ENCODE measurements around the gene DEK.

DEK gene

DNA sequence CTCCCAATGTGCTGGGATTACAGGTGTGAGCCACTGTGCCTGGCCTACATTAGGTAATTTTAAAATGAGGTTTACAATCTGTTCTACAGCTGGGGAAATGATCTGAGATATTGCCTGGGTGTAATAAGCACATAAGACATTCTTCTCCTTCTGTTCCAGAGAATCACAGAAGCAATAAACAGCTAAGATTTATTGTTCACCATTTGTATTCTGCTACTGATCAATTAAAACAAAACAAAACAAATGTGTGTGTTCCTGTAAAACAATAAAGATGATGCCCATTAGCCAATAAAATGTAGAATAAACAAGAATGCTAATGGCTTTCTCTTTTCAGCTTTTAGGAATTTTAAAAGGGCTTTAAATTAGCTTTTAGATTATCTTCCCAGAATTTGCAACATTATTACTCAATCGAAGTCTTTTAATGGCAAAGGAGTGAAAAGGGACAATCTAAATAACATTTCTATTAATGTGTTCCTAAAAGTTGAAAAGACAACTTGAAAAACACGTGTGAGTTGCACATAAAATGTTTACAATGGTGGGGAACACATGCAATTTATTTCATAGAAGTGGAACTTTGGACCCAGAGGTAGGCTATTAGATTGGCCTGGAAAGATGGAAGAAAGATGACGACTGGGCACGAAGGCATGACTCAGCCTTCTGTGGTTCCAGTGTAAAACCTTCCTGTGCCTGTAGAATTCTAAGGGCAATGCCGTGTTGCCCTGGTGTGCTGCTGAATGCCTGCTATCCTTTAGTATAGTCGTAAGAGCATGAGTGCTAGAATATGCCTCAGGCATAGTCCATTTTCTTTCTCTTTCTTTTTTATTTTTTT lies 29.0 kb upstream of the DEK start:
- H3K27me3 ChIP-seq (ENCODE audit: insufficient read depth, poor library complexity, severe bottlenecking), result no peaks in the 10 kb centered on the region
- TF ChIP-seq, protein P1, sequence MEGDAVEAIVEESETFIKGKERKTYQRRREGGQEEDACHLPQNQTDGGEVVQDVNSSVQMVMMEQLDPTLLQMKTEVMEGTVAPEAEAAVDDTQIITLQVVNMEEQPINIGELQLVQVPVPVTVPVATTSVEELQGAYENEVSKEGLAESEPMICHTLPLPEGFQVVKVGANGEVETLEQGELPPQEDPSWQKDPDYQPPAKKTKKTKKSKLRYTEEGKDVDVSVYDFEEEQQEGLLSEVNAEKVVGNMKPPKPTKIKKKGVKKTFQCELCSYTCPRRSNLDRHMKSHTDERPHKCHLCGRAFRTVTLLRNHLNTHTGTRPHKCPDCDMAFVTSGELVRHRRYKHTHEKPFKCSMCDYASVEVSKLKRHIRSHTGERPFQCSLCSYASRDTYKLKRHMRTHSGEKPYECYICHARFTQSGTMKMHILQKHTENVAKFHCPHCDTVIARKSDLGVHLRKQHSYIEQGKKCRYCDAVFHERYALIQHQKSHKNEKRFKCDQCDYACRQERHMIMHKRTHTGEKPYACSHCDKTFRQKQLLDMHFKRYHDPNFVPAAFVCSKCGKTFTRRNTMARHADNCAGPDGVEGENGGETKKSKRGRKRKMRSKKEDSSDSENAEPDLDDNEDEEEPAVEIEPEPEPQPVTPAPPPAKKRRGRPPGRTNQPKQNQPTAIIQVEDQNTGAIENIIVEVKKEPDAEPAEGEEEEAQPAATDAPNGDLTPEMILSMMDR (IDR thresholded peaks at IDR 0.05; ENCODE audit: insufficient read depth, low read length), result no peak
- TF ChIP-seq, protein P2, sequence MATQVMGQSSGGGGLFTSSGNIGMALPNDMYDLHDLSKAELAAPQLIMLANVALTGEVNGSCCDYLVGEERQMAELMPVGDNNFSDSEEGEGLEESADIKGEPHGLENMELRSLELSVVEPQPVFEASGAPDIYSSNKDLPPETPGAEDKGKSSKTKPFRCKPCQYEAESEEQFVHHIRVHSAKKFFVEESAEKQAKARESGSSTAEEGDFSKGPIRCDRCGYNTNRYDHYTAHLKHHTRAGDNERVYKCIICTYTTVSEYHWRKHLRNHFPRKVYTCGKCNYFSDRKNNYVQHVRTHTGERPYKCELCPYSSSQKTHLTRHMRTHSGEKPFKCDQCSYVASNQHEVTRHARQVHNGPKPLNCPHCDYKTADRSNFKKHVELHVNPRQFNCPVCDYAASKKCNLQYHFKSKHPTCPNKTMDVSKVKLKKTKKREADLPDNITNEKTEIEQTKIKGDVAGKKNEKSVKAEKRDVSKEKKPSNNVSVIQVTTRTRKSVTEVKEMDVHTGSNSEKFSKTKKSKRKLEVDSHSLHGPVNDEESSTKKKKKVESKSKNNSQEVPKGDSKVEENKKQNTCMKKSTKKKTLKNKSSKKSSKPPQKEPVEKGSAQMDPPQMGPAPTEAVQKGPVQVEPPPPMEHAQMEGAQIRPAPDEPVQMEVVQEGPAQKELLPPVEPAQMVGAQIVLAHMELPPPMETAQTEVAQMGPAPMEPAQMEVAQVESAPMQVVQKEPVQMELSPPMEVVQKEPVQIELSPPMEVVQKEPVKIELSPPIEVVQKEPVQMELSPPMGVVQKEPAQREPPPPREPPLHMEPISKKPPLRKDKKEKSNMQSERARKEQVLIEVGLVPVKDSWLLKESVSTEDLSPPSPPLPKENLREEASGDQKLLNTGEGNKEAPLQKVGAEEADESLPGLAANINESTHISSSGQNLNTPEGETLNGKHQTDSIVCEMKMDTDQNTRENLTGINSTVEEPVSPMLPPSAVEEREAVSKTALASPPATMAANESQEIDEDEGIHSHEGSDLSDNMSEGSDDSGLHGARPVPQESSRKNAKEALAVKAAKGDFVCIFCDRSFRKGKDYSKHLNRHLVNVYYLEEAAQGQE (IDR thresholded peaks at IDR 0.05; ENCODE audit: insufficient replicate concordance, low read depth), result no peak
- DNase-seq (ENCODE audit: low read depth in 1 of 2, low spot score in 1 of 2), result no peak
- no peak overlapping the region for H3K4me3 ChIP-seq (replicated peaks; ENCODE audit: insufficient read depth, low read length)
- H3K27ac ChIP-seq (replicated peaks), result no peak overlapping the region

DNA sequence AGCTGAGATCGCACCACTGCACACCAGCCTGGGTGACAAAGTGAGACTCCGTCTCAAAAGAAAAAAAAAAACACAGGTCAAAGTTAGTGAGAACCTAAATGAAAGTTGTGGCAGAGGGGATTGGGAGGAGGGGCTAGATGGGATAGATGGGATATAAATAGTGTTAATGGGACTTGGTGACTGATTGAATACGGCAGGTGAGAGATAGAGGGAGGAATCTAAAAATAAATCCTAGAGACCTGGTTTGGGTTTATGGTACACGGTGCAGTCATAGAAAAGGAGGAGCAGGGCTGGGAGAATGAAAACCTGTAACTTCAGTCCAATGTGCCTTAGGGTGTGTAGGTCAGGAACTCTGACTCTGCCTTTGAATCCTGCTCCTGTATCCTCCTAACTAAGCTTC lies 25.0 kb upstream of the DEK start:
- DNase-seq (ENCODE audit: low read depth in 1 of 2, low spot score in 1 of 2), result no peak
- no peaks in the 10 kb centered on the region for H3K27me3 ChIP-seq (ENCODE audit: insufficient read depth, poor library complexity, severe bottlenecking)
- no peak overlapping the region for H3K27ac ChIP-seq (replicated peaks)
- TF ChIP-seq, protein P1 (IDR thresholded peaks at IDR 0.05; ENCODE audit: insufficient read depth, low read length), result no peak
- TF ChIP-seq, protein P2 (IDR thresholded peaks at IDR 0.05; ENCODE audit: insufficient replicate concordance, low read depth), result no peak
- TF ChIP-seq GABPA (IDR thresholded peaks at IDR 0.05; ENCODE audit: low read depth), result no peak
- TF ChIP-seq POLR2AphosphoS5 (IDR thresholded peaks at IDR 0.05; ENCODE audit: low read depth), result no peak
- TF ChIP-seq SPI1 (IDR thresholded peaks at IDR 0.05; ENCODE audit: borderline replicate concordance, low read depth), result no peak
- H3K4me3 ChIP-seq (replicated peaks; ENCODE audit: insufficient read depth, low read length), result no peak overlapping the region

DNA sequence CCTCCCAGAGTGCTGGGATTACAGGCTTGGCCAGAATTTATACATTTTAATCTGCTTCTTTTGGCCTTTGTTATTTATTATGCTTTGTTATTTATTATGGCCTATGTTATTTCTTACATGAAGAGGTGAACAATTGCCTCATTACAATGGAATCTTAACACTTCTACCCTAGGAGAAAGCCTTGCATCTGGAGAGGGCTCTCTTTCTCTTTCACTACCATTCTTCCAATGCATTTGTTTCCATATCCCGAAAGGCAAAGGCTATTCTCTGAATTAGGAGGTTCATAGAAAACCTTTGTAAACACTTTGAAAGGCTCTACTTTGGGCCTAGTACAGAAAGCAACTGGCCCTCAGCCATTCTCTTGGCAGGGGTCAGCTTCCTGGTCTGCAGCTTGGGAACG lies 19.9 kb upstream of the DEK start:
- no peak overlapping the region for H3K27ac ChIP-seq (replicated peaks)
- no peak for DNase-seq (ENCODE audit: low read depth in 1 of 2, low spot score in 1 of 2)
- no peak overlapping the region for H3K4me3 ChIP-seq (replicated peaks; ENCODE audit: insufficient read depth, low read length)
- H3K27me3 ChIP-seq (ENCODE audit: insufficient read depth, poor library complexity, severe bottlenecking), result no peaks in the 10 kb centered on the region
- TF ChIP-seq, protein P1 (IDR thresholded peaks at IDR 0.05; ENCODE audit: insufficient read depth, low read length), result no peak
- no peak for TF ChIP-seq GABPA (IDR thresholded peaks at IDR 0.05; ENCODE audit: low read depth)
- no peak for TF ChIP-seq POLR2AphosphoS5 (IDR thresholded peaks at IDR 0.05; ENCODE audit: low read depth)
- no peak for TF ChIP-seq SPI1 (IDR thresholded peaks at IDR 0.05; ENCODE audit: borderline replicate concordance, low read depth)
- TF ChIP-seq, protein P2 (IDR thresholded peaks at IDR 0.05; ENCODE audit: insufficient replicate concordance, low read depth), result no peak
